Measurements from ENCODE around the gene CENPB.

CENPB gene

DNA sequence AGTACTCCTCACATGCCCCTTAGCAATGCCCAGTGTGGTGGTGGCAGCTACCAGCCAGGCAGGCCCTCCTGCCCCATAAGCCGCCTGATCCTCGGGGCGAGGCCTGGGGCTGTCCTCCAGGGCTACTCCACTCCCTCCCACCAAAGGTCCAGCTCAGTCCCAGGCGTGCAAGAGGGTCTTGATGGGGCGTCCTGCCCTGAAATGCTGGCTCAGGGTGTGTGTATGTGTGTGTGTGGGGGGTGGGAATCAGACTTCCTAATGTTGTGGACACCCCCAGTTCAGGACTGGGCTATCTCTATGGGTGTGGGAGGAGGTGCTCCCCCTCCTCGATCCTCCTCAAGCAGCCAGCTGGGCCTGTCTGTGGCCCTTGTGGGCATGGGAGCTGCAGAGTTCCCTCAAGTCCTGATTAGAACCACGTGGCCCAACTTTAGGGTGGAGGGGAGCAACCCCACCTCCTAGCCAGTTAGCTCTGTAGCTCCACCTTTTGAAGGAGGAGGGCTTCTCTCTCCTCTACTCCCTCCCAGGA is 46.6 kb downstream of the CENPB start:
- Histone ChIP-seq H3K9ac (ENCODE audit: insufficient read length) (no peak overlapping the region), H3K4me3 (no peak overlapping the region), H3K27ac (no peak overlapping the region), H3K9me3 (ENCODE audit: low read depth, low read length) (no peaks in the 10 kb centered on the region), H3K36me3 (ENCODE audit: insufficient read depth, low read length) (no peaks in the 10 kb centered on the region)
- TF ChIP-seq POLR2AphosphoS5 (IDR thresholded peaks at IDR 0.05; ENCODE audit: borderline replicate concordance, low read depth, low read length): no peak
- TF ChIP-seq FOXP2 (optimal IDR thresholded peaks at IDR 0.05; ENCODE audit: control extremely low read depth, extremely low read length, insufficient read depth): no peak
- TF ChIP-seq EZH2 (IDR thresholded peaks at IDR 0.05): no peak
- DNase-seq (ENCODE audit: low read depth, low spot score): no peak

DNA sequence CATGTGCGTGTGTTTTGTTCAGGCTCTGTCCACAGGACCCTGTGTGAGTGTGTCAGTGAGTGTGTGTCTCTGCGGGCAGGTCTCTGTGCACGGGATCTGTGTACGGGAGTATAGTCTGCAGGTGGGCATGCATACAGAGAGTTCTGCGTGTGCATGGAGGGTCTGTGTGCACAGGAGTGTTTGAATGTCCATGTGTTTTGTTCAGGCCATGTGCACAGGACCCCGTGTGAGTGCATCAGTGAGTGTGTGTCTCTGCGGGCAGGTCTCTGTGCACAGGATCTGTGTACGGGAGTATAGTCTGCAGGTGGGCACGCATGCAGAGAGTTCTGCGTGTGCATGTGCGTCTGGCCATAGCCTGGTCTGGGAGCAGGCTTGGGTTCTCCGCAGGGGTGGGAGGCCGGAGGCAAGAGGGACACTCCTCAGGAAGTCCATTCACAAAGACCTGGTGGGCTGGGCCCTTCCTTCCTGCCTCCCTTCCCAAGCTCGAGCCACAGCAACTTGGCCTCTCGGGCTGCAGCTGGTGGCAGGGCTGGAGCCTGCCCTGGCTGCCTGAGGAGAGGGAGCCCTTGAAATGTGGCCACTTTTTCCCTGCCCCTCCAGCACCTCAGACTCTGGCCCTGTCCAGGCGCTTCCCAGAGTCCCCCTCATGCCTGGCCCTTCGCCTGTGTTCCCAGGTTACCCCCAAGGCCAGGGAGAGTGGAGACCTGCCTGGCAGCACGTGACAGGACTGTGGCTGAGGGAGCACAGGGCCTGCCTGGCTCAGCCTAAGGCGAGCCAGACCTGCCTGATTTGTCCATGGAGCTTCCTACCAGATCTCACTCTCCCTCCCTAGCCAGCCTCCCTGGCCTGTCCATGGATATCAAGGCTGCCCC is 47.2 kb downstream of the CENPB start:
- TF ChIP-seq EZH2 (IDR thresholded peaks at IDR 0.05) (no peak), POLR2AphosphoS5 (IDR thresholded peaks at IDR 0.05; ENCODE audit: borderline replicate concordance, low read depth, low read length) (no peak), FOXP2 (optimal IDR thresholded peaks at IDR 0.05; ENCODE audit: control extremely low read depth, extremely low read length, insufficient read depth) (no peak)
- no peak overlapping the region for H3K9ac ChIP-seq (ENCODE audit: insufficient read length)
- H3K36me3 ChIP-seq (ENCODE audit: insufficient read depth, low read length): no peaks in the 10 kb centered on the region
- H3K27ac ChIP-seq: no peak overlapping the region
- H3K9me3 ChIP-seq (ENCODE audit: low read depth, low read length): no peaks in the 10 kb centered on the region
- no peak for DNase-seq (ENCODE audit: low read depth, low spot score)
- no peak overlapping the region for H3K4me3 ChIP-seq

GRCh38 chr20:3738111-3739053 is 48.2 kb downstream of the CENPB start:
- TF ChIP-seq EZH2 (IDR thresholded peaks at IDR 0.05) (no peak), POLR2AphosphoS5 (IDR thresholded peaks at IDR 0.05; ENCODE audit: borderline replicate concordance, low read depth, low read length) (no peak), FOXP2 (optimal IDR thresholded peaks at IDR 0.05; ENCODE audit: control extremely low read depth, extremely low read length, insufficient read depth) (no peak)
- H3K9me3 ChIP-seq (ENCODE audit: low read depth, low read length): no peaks in the 10 kb centered on the region
- no peaks in the 10 kb centered on the region for H3K36me3 ChIP-seq (ENCODE audit: insufficient read depth, low read length)
- H3K4me3 ChIP-seq: no peak overlapping the region
- no peak overlapping the region for H3K27ac ChIP-seq
- no peak for DNase-seq (ENCODE audit: low read depth, low spot score)
- H3K9ac ChIP-seq (ENCODE audit: insufficient read length): no peak overlapping the region

DNA sequence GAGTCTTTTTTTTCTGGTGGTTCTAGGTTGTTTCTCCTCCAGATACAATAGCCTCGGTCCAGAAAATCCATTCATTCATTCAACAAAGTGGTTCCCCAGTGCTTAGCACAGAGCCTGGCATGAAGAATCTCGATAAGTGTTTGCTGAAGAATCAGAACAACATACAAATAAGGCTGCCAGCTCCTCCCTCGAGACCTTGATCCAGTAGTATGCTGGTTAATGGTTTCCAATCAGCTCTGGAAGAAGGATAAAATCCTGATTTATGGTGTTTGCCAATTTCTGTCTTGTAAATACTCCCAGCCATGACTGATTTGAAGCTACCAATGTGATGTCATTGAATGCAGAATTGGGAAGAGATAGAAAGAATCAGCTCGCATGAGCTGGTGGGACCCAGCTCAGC is 50.8 kb downstream of the CENPB start:
- Histone ChIP-seq H3K36me3 (ENCODE audit: insufficient read depth, low read length) (no peaks in the 10 kb centered on the region), H3K9ac (ENCODE audit: insufficient read length) (no peak overlapping the region), H3K9me3 (ENCODE audit: low read depth, low read length) (no peaks in the 10 kb centered on the region), H3K27ac (no peak overlapping the region), H3K4me3 (no peak overlapping the region)
- TF ChIP-seq EZH2 (IDR thresholded peaks at IDR 0.05) (no peak), FOXP2 (optimal IDR thresholded peaks at IDR 0.05; ENCODE audit: control extremely low read depth, extremely low read length, insufficient read depth) (no peak), POLR2AphosphoS5 (IDR thresholded peaks at IDR 0.05; ENCODE audit: borderline replicate concordance, low read depth, low read length) (no peak)
- no peak for DNase-seq (ENCODE audit: low read depth, low spot score)

DNA sequence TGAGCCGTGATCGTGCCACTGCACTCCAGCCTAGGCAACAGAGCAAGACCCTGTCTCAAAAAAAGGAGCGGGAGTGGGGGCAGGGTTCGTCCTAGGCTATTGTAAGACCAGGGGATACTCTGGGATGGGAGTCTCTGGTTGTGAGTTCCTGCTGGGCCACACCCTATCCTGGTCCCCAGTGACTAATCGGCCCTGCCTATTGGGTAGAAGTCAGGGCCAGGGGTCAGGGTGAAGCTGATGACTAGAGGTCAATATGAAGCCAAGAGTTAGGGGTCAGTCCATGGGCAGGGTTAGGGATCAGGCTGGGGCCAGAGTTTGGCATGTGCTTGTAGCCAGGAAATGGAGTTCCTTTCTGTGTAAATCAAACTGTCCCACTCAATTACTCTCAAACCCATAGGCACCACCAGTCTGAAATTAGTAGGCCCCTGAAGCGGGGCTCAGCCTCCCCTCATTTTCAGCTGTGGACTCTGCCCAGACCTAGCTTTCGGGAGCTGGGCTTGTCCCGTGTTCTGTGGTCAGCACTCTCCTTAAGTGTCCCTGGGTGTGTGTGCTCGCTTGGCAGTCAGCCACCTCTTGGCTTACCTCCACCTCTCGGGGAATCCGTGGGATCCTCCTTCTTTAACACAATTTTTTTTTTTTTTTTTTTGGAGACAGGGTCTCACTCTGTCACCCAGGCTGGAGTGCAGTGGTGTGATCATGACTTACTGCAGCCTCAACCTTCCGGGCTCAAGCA is 52.3 kb downstream of the CENPB start:
- Histone ChIP-seq H3K9me3 (ENCODE audit: low read depth, low read length) (no peaks in the 10 kb centered on the region), H3K27ac (no peak overlapping the region), H3K9ac (ENCODE audit: insufficient read length) (no peak overlapping the region), H3K36me3 (ENCODE audit: insufficient read depth, low read length) (no peaks in the 10 kb centered on the region), H3K4me3 (no peak overlapping the region)
- no peak for DNase-seq (ENCODE audit: low read depth, low spot score)
- no peak for TF ChIP-seq FOXP2 (optimal IDR thresholded peaks at IDR 0.05; ENCODE audit: control extremely low read depth, extremely low read length, insufficient read depth)
